ENCODE data around the gene ASB8. TPM values are rescaled to one million over a fixed set of nuclear protein-coding genes. Genes with fewer than 3 reads are reported as not detected.

The ASB8 gene
- total and polyA plus RNA-seq, 9 of the 15 experiments (the other 6 are each of a cell fraction or from before 2014, with no cell fraction given): 13.3 to 29.0 (median 19.6) TPM

GRCh38 chr12:48157018-48157888 is at the start of gene ASB8 (continued):
- TF ChIP-seq CBFB (CRISPR knock-in tag; IDR thresholded peaks at IDR 0.05) (no peak), ZNF280A (IDR thresholded peaks at IDR 0.05; ENCODE audit: low read depth, partially characterized antibody) (no peak), ZKSCAN1 (IDR thresholded peaks at IDR 0.05; ENCODE audit: low read depth, low read length) (0 out of 2 replicates have a peak, but pooled peaks have one; percentile 40), PURB (CRISPR knock-in tag; IDR thresholded peaks at IDR 0.05; ENCODE audit: low read depth) (no peak), ILK (tag; IDR thresholded peaks at IDR 0.05; ENCODE audit: borderline replicate concordance, low read depth) (no peak), KDM2B (CRISPR knock-in tag; IDR thresholded peaks at IDR 0.05) (no peak), FOXK1 (CRISPR knock-in tag; IDR thresholded peaks at IDR 0.05; ENCODE audit: borderline replicate concordance) (peak; percentile 70; the same call in 1 of the 2 replicates), SETDB1 (IDR thresholded peaks at IDR 0.05; ENCODE audit: low read length) (no peak), TCF3 (CRISPR knock-in tag; IDR thresholded peaks at IDR 0.05) (no peak), FIP1L1 (IDR thresholded peaks at IDR 0.05; ENCODE audit: low read depth, low read length, poor library complexity, severe bottlenecking) (no peak), CHCHD3 (CRISPR knock-in tag; IDR thresholded peaks at IDR 0.05) (no peak), KLF6 (CRISPR knock-in tag; IDR thresholded peaks at IDR 0.05; ENCODE audit: borderline replicate concordance) (no peak), SMAD2 (IDR thresholded peaks at IDR 0.05; ENCODE audit: low read depth, low read length) (no peak), ZNF699 (CRISPR knock-in tag; IDR thresholded peaks at IDR 0.05; ENCODE audit: insufficient replicate concordance) (no peak), CHD4 (IDR thresholded peaks at IDR 0.05; ENCODE audit: insufficient read depth, insufficient replicate concordance, low read depth, low read length, poor library complexity, severe bottlenecking) (no peak), BRF1 (IDR thresholded peaks at IDR 0.05; ENCODE audit: borderline replicate concordance, extremely low read depth, insufficient read length) (no peak), ZHX1 (conservative IDR thresholded peaks at IDR 0.05; ENCODE audit: low read length) (no peak), ZBTB12 (CRISPR knock-in tag; IDR thresholded peaks at IDR 0.05) (no peak), RBM17 (IDR thresholded peaks at IDR 0.05; ENCODE audit: borderline replicate concordance, low read depth, low read length) (no peak), ZNF121 (CRISPR knock-in tag; conservative IDR thresholded peaks at IDR 0.05) (no peak)
- TF ChIP-seq, protein P1, sequence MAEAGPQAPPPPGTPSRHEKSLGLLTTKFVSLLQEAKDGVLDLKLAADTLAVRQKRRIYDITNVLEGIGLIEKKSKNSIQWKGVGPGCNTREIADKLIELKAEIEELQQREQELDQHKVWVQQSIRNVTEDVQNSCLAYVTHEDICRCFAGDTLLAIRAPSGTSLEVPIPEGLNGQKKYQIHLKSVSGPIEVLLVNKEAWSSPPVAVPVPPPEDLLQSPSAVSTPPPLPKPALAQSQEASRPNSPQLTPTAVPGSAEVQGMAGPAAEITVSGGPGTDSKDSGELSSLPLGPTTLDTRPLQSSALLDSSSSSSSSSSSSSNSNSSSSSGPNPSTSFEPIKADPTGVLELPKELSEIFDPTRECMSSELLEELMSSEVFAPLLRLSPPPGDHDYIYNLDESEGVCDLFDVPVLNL (CRISPR knock-in tag; IDR thresholded peaks at IDR 0.05; ENCODE audit: low read depth): no peak
